GM21737 (cell line): ENCODE results near the gene TMOD1.

Experiments used
- ATAC-seq: cut with Tn5 transposase; IDR thresholded peaks from one replicate; pipeline ENCODE4 v1.9.1; 2021; ENCODE audit warnings: mild to moderate bottlenecking, moderate library complexity; ENCODE audit not compliant: unreplicated experiment

Gene TMOD1

DNA sequence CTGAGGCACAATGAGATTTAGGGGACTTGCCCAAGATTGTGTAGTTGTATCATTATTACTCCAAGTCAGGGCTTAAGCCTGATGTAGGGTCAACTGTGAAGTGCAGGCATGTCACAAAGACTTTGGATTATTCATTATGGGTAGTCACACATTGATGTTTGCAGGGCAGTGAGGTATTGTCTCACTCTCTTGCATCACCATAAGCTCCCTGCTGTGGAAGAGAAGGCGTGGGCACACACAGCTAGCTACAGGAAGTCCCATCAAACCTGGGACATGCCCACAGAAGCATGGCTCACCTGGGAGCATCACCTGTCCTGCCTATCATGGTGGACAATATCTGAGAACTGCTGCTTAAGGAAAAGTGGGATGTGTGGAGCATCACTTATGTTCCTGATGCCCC, 42.1 kb downstream of the TMOD1 start:
- no peak for ATAC-seq

DNA sequence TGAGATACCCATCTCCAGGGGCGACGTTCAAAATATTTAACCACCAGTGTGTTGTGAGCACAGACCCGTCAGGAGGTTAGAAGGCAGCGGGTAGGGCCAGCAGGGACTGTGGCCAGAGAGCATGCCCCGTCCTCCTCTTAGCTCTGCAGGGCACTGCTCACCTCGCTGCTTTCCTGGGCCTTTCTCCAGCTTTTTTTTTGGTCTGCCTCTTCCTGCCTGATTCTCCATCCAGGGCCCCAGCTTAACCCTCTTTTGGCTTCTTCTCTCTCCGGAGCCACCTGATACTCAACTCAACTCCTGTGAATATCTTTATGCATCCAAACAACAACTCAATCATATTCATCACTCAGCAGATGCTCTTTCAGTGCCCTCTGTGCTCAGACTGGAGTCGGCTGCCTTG, 44.0 kb downstream of the TMOD1 start:
- ATAC-seq = no peak

DNA sequence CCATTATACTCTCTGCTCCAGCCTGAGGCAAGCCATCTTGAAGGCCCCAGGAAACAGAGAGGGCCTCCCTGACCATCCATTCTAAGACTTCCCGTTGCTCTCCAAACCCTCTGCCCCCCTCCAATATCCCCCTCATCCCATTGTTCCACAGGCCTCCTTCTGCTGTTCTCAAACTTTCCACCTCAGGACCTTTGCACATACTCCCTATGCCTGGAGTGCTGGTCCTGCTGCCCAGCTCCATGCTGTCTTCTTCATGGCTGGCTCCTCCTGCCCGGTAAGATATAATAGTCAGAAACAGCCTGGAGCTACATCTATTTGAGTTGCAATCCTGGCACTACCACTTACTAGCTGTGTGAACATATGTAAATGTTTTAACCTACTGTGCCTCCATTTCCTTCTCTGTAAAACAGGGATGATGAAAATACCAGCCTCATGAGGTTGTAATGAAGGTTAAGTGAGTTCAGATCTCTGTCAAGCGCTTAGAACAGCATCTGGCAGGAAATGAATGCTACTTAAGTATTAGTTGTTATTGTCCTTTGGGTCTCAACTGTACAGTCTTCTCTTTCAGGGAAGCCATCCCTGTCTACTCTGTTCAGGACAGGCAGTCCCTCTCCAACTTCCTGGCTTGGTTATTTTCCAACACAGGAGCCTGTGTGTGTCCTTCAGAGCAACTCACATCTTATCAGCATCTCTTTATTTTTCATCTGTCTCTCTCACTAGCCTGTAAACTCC, 45.8 kb downstream of the TMOD1 start:
- ATAC-seq = no peak

DNA sequence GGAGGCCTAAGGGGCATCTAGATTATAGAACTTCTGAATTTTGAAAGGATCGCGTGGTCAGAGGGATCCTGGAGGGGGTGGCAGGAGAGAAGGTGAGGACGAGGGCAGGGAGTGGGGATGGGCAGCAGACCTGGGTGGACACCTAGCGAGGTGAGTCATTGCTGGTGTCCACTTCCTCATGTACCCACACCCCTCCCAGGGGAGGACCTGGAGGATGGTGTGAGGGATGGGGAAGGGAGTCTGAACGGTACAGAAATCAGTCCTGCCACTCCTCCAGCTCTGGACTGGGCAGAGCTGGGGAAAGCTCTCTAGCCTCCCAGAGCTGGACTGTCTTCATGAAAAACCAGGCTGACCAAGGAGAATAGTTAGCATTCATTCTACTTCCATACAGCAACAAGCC, 46.9 kb downstream of the TMOD1 start:
- no peak for ATAC-seq

DNA sequence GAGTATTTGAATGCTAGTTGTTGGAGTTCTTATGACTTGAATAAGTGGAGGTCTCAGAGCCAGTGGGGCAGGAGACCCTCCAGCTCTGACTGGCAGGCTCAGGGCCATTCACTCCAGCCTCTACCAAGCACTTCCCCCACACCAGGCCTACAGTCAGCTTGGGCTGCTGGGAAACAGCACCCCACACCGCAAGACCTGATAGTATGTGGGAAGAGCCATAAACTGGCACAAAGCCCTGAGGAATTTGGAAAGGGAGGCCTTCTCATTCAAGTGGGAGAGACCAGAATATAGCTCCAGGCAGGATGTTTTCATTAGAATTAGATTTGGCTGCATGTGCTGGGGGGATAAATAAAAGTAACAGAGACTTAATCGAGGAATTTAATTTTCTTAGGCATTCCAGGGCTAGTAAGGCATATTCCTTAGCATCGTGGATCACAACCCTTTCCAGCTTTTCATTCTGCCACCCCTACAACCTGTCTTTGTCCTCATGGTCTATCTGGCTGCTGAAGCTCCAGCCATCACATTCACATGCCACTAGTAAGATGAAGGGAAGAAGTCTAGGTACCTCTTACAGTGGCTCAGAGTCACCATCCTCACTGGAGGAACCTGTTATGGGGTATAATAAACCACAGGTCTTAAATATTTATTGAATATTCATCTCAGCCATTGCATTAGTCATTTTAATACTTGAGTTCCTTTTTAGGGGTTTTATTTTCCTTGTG, 47.5 kb downstream of the TMOD1 start:
- no peak for ATAC-seq

DNA sequence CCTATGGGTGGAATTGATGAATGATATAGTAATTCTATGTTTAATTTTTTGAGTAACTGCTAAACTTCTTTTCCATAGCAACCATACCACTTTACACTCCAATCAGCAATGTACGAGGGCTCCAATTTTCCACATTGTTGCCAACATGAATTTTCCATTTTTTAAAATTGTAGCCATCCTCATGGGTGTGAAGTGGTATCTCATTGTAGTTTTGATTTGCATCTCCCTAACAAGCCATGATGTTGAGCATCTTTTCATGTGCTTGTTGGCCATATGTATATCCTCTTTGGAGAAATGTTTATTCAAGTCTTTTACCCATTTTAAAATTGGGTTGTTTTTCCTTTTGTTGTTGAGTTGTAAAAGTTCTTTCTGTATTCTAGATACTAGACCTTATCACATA, 48.9 kb downstream of the TMOD1 start:
- no peak for ATAC-seq

DNA sequence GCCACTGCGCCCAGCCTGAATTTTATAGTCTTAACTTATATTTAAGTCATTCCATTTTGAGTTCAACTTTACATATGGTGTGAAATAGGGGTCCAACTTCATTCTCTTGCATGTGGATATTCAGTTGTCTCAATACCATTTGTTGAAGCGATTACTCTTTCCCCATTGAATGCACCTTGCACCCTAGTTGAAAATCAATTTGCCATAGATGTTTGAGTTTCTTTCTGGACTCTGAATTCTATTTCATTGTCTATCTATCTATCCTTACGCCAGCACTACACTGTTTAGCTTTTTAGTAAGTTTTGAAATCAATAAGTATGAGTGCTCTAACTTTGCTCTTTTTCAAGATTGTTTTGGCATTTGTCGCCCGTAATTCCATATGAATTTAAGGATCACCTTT, 49.8 kb downstream of the TMOD1 start:
- ATAC-seq = no peak

GRCh38 chr9:97553141-97553540, 51.7 kb downstream of the TMOD1 start:
- ATAC-seq = no peak

- ATAC-seq = no peak
Observed at GRCh38 chr9:97553841-97554240, 52.4 kb downstream of the TMOD1 start.

DNA sequence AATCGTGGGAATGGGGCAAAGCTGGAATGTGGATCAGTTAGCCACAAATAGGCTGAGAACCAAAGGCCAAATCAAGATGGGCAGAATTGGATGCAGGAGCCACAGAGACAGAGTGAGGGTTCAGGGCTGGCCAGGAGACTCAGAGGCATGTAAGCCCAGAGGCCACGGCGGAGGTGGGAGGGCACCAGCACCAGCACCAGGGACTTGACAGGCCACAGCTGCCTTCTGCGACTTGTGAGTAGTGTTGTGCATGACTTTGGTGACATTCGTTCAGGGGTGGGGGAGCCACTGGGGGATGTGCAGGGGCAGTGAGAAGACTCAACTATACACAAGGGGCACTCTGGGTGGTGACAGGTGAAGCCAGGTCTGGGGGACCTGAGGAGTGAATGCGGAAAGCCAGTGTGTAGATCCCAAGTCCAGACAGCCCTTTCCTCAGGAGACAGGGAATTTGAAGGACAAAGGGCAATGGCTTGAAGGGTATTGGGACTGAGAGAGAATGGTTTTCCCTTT, 53.2 kb downstream of the TMOD1 start:
- ATAC-seq = no peak

DNA sequence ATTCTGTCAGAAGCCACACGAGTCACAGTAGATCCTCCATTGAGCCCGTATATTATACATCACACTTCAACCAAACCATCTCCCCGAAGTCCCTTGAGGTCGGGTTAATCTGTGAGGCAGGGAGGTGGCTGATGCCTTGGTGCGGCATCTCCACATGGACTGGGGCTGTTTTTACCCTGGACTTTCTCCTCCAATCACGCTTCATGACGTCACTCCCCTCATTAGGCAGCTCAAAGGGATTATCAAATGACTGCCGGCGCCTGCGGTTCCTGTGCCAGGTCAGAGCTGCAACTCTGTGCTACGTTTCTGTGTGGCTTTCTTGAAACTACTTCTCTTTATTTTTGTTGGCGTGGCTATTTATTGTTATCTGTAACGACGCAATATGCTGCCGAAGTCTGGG, 53.7 kb downstream of the TMOD1 start:
- ATAC-seq = no peak

GRCh38 chr9:97556036-97556720, 54.7 kb downstream of the TMOD1 start:
- ATAC-seq = no peak

GRCh38 chr9:97556721-97557605, 55.5 kb downstream of the TMOD1 start:
- no peak for ATAC-seq

- no peak for ATAC-seq
Observed at GRCh38 chr9:97557606-97558095, 56.2 kb downstream of the TMOD1 start.

GRCh38 chr9:97558701-97559101, 57.2 kb downstream of the TMOD1 start:
- no peak for ATAC-seq

DNA sequence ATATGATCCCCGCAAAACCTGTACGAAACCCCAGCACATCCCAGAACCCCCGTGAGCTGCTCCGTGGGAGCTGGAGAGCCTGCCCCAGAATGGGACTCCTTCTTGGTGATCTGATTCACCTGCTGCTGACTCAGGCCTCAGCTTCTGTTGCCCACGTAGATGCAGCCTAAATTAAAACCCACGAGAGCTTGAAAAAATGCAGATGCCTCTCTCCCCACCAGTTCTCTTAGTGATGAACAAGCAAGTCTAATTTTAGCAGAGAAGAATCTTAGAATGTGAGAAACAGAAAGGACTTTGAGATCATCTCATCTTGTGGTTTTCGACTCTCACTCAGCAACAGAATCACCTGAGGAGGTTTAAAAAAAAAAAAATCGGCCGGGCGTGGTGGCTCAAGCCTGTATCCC, 57.6 kb downstream of the TMOD1 start:
- ATAC-seq = no peak

GRCh38 chr9:97560154-97560553, 58.7 kb downstream of the TMOD1 start:
- no peak for ATAC-seq

GRCh38 chr9:97560851-97561250, 59.4 kb downstream of the TMOD1 start:
- ATAC-seq = no peak

GRCh38 chr9:97561501-97561900, 60.0 kb downstream of the TMOD1 start:
- no peak for ATAC-seq

DNA sequence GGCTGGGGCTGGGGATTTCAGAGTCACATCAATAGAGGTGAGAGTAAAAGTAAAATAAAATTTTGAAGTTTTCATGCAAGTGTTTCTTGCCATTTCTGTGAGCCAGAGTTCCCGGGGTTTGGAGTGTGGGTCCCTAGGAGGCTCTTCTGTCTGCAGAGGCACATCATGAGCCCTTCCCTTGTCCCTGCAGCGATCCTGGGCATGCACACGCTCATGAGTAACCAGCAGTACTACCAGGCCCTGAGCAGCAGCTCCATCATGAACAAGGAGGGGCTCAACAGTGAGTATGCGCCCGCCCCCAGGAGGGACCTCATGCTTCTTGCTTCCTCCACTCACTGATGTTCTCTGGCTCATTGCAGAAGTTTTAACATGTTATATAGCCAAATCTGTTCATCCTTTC, 61.1 kb downstream of the TMOD1 start:
- no peak for ATAC-seq
